Measurements from ENCODE around the gene OBI1.

OBI1 gene, protein sequence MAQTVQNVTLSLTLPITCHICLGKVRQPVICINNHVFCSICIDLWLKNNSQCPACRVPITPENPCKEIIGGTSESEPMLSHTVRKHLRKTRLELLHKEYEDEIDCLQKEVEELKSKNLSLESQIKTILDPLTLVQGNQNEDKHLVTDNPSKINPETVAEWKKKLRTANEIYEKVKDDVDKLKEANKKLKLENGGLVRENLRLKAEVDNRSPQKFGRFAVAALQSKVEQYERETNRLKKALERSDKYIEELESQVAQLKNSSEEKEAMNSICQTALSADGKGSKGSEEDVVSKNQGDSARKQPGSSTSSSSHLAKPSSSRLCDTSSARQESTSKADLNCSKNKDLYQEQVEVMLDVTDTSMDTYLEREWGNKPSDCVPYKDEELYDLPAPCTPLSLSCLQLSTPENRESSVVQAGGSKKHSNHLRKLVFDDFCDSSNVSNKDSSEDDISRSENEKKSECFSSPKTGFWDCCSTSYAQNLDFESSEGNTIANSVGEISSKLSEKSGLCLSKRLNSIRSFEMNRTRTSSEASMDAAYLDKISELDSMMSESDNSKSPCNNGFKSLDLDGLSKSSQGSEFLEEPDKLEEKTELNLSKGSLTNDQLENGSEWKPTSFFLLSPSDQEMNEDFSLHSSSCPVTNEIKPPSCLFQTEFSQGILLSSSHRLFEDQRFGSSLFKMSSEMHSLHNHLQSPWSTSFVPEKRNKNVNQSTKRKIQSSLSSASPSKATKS

DNA sequence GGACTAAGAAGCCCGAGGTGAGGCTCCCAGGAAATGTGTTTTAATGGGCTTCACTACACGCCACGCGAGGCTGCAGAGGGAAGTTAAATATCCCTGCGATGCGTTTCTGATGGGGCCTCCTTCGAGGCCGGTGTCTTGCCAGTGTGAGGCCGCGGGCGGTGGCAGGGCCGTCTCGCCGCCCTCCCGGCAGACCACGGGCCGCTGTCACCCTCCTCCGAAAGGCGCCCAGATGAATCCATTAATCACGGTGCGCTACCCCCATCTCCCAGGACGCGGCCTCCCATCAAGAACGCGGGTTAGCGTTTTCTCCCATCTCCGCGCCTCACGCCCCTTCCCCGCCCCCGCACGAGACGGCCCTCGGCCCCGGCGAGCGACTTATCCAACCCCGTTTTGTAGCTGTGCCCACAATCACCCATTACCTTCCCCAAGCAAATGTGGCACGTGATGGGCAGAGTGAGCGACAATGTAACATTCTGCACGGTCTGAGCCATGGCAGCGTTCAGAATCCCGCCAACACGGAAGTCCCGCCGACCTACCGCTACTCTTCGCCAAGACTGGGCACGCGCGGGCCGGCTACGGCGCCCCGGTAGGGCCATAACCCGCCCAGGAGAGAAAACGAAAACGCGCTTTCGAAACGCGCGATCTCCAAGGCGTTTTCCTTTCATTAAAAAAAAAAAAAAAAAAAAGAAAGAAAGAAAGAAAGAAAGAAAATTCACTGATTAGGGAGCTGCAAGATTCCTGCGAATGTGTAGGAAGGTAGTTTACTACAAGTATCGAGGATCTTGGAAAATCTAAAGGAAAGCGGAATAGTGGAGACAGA, at the start of gene OBI1:
Gene OBI1 (minus strand): TSS at position 526 of the 820 bp plus-strand sequence. CDS start 35 bp downstream, at position 491.
- DNase-seq = peak; percentile 89

DNA sequence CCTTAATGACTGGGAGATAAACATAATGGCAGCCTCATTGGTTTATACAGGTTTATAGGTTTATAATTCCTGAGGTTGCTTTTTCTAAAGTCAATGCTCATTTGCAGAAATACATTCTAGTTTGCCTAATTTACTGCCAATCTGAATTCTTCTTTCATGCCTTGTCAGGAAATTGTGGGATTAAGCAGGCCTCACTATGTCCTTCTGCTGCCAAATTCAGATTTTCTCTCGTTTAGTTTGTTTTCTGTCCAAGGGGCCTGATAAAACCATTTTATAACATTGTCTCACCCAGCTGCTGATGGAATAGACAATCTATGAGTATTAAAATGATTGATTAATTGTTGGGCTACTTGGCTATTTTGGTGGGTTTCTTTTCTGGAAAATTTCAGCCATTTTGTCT, 42.4 kb upstream of the OBI1 start:
- no peak for DNase-seq

DNA sequence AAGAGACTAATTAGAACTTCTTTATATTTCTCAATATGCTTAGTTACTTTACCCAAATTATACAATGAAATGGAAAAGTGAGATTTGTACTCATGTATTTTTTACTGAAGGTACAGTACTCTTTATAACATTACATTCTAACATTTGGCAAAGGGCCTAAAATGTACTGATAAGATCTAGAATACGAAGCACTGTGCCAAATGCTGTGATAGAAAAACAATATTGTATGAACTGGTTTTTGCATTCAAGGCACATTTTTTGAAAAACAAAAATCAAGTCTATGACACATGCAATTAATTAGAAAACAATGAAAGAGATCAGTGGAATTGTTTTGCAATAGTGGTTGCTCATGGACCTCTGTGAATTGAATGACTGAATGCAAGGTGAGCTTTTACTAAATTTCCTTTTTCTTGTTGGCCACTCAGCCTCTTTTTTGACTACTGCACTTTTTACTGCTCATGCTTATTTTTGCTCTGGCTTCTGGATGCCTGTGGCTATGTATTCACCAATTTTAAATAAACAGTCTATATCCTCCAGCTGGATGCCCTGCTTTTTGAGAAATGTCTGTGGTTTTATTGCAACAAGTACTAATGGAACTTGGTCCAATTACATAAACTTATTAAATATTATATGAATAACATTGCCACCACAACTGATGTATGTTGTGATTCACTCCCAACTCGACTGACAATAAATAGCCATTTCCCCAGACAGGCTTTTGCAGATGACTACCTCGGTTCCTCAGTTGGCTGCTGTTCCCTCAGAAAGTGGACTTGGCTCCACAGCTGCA, 41.4 kb upstream of the OBI1 start:
- DNase-seq = no peak

DNA sequence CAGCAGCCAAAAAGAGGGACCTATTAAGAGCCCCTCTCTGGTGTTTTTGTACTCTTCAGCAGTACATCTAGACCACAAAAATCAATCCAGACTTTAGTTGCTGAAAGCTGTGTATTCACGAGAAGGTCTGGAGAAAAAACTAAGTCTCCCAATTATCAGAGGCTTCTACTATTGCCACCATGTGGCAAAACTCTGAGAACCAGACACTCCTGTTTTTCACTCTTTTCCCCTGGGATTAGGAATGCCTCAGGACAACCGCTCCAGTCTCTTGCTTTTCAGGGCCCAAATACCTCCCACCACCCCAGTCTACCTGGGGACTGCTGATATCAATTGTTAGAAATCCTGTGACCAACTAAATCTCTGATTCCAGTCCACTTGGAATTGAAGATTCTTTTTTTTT, 30.1 kb upstream of the OBI1 start:
- no peak for DNase-seq

DNA sequence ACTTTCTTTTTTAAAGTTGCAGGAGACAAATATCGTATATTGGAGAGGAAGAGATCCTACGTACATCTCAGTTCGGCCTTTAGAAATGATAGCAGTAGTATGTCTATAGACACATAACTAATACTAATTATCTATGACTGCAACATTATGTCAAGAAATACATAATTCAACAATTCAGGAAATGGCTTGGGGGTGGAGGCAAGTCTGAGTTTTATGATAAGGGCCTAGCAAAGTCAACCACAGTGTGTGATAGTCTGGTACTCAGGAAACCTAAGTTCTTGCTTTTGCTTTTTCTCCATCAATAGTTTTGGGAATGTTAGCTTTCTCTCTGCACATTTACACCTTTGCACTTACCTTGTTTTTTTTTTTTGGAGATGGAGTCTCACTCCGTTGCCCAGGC, 27.5 kb upstream of the OBI1 start:
- DNase-seq = no peak

DNA sequence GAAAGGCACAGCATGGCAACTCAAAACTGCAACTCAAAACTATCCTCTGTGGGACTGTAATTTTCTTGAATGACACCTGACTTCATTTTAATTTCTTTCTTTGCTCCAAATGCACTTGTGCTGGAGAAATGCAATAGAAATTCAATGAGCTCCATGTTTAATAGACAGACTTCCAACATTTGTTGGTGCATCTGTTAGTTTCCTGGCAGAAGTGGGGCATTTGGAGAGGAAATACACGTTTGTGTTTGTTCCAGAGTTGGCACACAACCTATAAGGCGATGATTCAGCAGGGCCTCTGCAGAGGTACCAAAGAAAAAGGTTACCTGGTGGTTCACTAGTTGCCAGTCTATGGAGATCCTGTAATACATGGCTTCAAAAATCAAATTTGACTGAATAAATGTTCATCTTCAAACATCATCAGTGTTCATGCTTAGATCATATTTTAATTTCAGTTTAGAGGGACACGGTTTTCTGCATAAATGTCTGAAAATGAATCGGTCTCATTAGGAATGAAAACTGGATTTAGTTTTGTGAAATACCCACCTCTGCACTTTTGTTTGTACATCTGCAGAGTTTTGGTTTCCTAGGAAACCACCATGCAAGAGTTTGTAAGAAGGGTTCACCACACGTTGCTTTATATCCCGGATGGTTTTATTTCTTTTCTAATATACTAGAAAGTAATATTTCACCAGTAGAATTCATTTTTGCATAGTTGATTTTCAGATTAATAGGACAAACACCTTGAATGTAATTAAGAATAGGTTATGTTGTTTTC, 21.8 kb upstream of the OBI1 start:
- DNase-seq = no peak

DNA sequence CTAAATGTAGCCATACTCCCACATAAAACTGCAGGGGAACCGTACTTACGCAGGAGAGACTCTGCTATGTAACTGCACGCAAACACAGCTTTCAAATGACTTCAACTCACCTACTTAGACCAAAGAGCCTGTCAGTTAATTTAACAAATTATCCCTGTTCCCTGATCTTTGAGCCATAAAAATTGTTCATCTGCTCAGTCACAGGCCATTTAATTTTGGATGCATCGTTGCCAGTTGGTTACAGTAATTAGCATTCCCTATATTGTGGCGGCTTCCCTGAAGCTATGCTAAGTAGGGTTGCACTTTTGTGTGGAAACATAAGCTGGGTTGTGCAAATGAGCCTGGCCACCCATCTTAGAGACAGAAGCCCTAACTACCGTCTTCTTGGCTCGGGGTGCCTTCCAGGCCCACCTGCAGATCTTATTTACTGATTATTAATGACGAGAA, 21.2 kb upstream of the OBI1 start:
- DNase-seq = no peak

DNA sequence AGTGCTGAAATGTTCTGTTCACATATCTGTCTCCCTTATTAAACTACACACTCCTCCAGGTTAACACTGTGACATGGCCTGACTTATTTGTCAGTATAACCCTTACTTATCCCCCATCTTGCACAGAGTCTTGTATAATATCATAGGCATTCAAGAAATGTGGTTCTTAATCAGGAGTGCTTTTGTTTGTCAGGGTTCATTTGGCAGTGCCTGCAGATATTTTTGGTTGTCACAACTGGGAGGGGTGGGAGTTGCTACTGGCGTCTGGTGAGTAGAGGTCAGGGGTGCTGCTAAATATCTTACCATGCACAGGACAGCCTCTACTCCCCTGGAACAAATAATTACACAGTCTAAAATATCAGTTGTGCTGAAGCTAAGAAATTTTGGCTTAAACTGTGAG, 20.4 kb upstream of the OBI1 start:
- no peak for DNase-seq

DNA sequence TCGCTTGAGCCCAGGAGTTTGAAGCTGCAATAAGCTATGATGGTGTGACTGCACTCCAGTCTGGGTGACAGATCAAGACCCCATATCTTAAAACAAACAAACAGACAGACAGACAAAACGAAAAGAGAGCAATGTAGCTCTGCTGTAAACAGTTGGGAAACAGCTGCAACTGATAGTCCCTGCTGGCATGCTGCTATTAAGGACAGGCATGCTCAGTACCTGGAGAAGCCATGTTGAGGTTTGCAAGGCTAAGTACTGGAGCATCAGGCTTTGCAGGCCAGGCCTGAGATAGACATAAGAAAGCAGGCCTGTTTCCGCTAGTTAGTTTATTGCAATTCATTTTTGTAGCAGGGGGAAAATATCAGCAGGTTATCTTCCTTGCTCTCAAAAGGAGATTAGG, 16.2 kb upstream of the OBI1 start:
- no peak for DNase-seq

DNA sequence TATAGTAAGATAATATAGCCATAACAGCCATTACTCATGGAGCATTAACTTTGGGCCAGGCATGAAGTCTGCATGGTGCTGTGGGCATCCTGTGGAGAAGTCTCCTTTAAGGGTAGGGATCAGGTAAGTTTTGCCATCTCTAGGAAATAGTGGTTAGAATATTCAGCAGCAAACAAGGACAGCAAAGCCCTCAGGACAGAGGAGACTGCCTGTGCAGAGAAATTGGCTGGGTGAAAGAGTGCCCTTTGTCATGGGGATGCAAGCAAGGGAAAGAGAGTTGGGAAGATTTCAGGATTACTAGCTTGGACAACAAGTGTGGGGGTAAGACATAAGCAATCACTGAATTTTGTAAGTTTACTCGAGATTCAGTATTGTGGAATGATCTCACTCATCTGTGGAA, 15.7 kb upstream of the OBI1 start:
- no peak for DNase-seq

DNA sequence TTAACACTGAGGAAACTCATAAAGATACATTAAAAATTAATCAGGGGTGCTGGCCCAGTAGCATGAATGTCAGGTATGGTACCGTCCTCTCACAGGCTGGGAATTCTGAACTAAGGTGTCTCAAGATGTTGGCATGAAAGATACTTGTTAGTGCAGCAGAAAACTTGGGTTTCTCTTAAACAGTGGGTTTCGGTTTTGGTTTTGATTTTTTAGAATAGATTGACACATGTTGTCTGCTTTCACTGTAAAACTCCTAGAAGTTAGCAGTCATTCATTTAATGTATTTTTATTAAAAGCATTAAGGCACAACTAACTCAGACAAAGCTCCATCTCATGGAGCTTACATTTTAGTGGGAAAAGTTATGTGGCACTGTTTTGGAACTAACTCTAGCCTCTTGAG, 3.5 kb upstream of the OBI1 start:
- no peak for DNase-seq

DNA sequence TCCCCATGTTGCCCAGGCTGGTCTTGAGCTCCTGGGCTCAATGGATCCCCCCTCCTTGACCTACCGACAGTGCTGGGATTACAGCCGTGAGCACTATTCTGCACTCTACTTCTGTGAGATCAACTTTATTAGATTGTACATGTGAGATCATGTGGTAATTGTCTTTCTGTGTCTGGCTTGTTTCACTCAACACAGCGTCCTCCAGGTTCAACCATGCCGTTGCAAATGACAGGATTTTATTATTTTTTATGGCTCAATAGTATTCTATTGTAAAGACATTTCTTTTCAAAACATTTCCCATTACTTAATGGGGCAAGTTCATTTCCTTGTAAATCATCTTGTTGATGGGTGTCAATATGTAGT, 1.5 kb upstream of the OBI1 start:
- no peak for DNase-seq

DNA sequence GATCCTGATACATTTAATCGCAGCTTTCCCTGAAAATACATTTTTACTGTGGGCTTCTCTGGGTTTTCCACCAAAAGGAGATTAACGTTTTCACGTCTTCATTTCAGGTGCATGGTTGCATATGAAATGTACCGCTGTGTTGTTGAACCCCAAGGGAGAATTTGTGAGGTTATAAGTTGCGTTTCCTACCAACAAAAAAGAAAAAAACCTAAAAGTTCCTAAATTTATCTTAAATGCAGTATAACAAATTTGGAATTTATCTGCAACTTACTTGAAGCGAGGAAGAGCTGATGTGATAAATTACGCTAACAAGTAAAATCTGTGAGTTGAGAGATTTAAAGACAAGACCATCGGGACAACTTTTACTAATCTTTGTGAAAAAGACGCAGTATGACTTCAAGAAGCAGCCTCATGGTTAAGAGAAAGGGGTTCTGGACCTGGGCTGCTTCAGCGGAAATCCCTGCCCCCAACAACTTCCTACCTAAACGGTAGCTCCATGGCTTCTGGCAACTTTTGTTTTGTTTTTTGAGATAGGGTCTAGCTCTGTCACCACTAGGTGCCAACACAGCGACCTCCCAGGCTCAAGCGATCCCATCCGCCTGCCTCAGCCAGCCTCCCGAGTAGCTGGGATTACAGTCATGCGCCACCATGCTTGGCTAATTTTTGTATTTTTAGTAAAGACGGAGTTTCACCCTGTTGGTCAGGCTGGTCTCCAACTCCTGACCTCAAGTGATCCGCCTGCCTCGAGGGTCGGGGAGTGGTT, 958 bp upstream of the OBI1 start:
- DNase-seq = peak; percentile 16

DNA sequence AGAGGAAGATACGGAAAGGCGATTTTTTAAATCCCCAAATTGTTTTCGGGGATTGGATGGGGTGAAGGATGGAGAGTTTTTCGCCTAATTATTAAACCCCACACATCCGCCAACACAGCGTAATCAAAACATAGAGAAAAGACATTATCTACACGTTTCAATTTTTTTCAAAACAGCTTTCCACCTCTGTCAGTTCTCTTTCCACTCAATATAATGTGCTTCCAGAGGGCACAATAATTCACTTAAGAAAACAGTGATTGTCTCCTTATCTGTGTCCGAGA, 435 bp upstream of the OBI1 start:
- DNase-seq = no peak

DNA sequence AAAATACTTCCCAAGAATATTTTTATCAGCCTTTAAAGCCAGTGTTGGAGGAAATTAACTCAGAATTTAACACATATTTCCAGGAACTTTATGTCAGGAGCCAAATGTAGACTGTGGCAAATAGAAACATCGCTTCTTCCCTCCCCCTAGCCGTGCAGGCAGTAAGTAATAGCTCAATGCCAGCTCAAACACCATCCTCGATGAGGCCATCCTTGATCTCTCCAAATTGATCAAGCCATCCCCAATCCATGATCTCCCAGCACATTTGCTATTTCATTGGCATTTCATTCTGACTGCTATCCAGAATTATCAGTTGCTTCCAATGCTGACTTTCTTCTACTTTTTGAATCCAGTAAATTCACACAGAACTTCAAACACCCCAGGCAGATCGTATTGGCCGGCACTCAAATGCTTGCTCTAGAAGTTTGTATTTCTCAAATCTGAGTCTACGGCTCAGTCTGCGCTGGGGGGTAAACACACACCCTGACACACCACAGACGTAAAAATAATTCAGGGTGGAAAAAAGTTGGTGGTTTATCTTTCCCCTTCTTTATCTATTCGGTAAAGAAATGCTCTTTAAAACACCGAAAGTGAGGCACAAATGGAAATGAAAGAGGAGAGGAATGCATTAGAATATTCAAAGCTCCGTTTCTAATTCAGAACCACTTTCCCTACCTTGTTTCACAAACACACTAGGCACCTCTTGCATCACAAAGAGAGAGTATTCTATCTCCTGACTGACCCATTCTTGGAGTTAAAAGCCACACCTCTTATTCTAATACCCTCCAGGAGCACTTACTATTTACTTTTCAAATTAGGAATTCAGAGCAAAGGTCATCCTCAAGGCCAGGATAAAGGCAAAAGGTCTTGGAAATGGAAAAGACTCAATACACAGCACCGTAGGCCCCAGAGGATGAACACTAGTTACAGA, 991 bp downstream of the OBI1 start:
- DNase-seq = no peak

DNA sequence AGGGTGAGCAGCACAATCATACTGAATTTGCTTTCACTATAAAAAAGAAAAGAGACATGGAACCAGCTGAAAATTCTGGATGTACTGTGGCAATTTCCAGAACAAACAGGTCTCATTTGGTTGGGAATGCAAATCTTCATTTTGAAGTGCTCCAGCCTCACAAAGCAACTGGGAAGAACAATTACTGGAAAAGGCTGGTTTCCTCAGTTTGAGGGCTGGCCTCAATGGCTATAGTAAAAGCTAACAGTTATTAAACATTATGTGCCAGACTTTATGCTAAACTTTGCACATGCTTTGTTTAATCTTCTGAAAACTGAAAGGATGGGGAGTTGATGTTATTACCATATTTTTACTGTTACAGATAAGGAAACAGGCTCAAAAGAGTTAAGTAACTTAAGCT, 3.0 kb downstream of the OBI1 start:
- no peak for DNase-seq

DNA sequence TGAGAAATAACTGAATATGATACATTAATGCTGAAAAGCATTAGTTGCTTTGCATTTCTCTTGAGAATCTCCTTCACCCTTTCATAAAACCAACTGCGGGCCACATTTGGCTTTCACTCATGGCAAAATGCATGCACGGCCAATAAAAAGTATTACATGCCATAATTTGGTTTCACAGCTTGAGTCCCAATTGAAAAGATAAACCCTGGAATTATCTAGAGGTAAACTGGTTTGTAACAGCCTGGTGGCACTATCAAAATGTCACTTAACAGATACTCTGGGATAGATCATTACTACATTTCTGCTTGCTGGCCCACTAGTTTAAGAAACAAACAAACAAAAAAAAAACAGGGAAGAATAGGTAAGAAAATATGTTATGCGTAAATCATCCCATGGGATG, 3.9 kb downstream of the OBI1 start:
- no peak for DNase-seq

DNA sequence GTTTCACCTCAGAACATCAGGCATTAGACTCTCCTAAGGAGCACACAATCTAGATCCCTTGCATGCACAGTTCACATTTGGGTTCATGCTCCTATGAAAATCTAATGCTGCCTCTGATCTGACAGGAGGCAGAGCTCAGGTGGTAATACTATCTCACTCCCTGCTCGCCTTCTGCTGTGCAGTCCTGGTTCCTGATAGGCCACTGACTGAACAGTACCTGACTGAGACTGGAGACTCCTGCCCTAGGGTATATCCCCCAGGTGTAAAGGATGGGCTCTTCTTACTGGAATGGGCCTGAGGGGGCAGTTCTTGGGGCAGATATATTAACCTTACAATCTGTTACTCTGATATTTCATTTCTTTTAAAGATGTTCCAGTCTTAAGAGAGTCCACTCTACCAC, 6.3 kb downstream of the OBI1 start:
- DNase-seq = no peak

DNA sequence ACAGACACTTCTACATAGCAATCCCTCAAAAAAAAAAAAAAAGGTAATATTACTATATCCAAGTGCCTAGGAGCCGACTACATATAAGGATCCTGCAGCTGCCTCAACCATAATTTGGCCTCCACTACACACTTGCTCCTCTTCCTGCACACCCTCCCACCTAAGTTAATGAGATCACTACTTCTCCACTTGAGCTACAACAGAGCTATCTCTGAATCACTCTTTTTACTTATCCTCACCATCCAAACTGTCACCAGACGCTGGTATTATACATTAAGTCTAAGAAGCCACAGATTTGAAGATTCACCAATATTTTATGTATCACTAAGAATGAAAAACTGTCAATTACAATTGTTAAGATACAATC, 8.3 kb downstream of the OBI1 start:
- no peak for DNase-seq

DNA sequence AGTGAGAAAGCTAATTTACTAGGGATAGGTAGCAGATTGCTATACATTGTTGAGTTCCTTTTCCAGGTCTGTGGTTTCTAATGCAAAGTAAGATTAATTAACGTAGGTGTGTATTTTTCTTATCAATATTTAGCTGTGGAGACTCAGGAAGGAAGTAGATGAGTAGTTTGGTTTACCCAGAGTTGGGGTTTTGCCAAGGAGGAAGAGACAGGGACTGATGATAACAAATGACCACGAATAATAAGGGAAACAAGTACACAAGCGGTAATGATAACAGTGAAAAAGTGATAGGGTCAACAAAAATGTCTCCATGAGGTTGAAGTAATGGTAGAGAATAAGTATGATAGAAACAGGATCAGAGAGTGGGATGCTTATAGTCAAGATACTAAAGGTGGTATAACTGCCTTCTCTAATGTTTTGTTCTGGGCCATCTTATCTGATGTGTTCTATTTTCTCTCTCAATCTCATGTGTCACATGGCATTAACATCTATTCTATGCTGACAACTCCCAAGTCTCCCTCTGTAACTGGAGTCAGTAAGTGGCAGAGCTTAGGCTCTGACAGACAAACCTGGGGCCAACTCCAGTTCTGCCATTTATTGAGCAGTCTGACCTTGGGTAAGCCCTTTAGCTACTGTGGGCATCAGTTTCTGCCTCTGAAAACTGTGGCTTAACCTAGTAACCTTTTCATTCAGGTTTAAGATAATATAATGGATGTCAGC, 8.8 kb downstream of the OBI1 start:
- no peak for DNase-seq
